ENCODE measurements around the gene SOCS4.
"Not testable (repeated sequence)": the region's sequence is repeated elsewhere in the genome, so short reads cannot be mapped to it uniquely, and the experiment has no call there.

The SOCS4 gene

GRCh38 chr14:55073856-55074255, 46.8 kb downstream of the SOCS4 start:
- peaks cover 61% of the 10 kb centered on the region for H3K4me1 ChIP-seq (ENCODE audit: low read length)

DNA sequence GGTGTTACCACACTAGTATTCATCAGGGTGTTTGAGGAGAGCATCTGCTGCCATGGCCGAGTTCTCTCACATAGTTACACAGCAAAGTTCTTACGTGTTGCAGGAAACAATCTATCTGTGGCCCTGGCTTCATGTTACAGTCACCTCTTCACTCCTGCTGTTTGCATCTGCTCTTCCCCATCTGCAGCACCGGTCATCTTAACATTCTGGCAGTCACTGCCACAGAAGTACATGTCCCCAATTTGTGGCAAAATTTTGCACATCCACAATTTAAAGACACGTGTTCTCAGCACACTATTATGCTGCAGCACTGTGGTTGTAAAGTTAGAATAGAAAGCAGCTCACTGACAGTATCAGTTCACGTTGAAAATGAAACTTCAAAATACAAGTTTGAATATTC, 47.6 kb downstream of the SOCS4 start:
- H3K4me1 ChIP-seq (ENCODE audit: low read length) = peaks cover 69% of the 10 kb centered on the region
- H3K4me3 ChIP-seq (ENCODE audit: low read length) = peak overlapping the region; percentile 54
- peak overlapping the region; percentile 90 for H3K27ac ChIP-seq (ENCODE audit: low read length)
- H3K9me3 ChIP-seq (ENCODE audit: insufficient read depth, low read length) = no peaks in the 10 kb centered on the region
- no peaks in the 10 kb centered on the region for H4K20me1 ChIP-seq (ENCODE audit: insufficient read depth, low read length)
- TF ChIP-seq EZH2phosphoT487 (IDR thresholded peaks at IDR 0.05; ENCODE audit: low read depth) (no peak), CTCF (IDR thresholded peaks at IDR 0.05; ENCODE audit: low read depth, low read length) (no peak)
- H3K36me3 ChIP-seq (replicated peaks; ENCODE audit: low read depth, low read length) = peaks cover 5% of the 10 kb centered on the region
- no peak overlapping the region for H2AFZ ChIP-seq (ENCODE audit: low read depth, low read length)
- H3K9ac ChIP-seq (ENCODE audit: low read length) = peak overlapping the region; percentile 53
- no peaks in the 10 kb centered on the region for H3K79me2 ChIP-seq (ENCODE audit: low read length)
- no peaks in the 10 kb centered on the region for H3K27me3 ChIP-seq (ENCODE audit: low read depth, low read length)
- peak overlapping the region; percentile 80 for H3K4me2 ChIP-seq (ENCODE audit: low read length)

More at GRCh38 chr14:55073856-55074255, 46.8 kb downstream of the SOCS4 start:
- peak overlapping the region; percentile 90 for H3K27ac ChIP-seq (ENCODE audit: low read length)
- no peaks in the 10 kb centered on the region for H3K27me3 ChIP-seq (ENCODE audit: low read depth, low read length)
- peak overlapping the region; percentile 80 for H3K4me2 ChIP-seq (ENCODE audit: low read length)
- peak overlapping the region; percentile 53 for H3K9ac ChIP-seq (ENCODE audit: low read length)
- H2AFZ ChIP-seq (ENCODE audit: low read depth, low read length) = no peak overlapping the region
- TF ChIP-seq CTCF (IDR thresholded peaks at IDR 0.05; ENCODE audit: low read depth, low read length) (no peak), EZH2phosphoT487 (IDR thresholded peaks at IDR 0.05; ENCODE audit: low read depth) (no peak)
- no peaks in the 10 kb centered on the region for H3K79me2 ChIP-seq (ENCODE audit: low read length)
- peaks cover 5% of the 10 kb centered on the region for H3K36me3 ChIP-seq (replicated peaks; ENCODE audit: low read depth, low read length)
- peak overlapping the region; percentile 54 for H3K4me3 ChIP-seq (ENCODE audit: low read length)
- H4K20me1 ChIP-seq (ENCODE audit: insufficient read depth, low read length) = no peaks in the 10 kb centered on the region
- H3K9me3 ChIP-seq (ENCODE audit: insufficient read depth, low read length) = no peaks in the 10 kb centered on the region

DNA sequence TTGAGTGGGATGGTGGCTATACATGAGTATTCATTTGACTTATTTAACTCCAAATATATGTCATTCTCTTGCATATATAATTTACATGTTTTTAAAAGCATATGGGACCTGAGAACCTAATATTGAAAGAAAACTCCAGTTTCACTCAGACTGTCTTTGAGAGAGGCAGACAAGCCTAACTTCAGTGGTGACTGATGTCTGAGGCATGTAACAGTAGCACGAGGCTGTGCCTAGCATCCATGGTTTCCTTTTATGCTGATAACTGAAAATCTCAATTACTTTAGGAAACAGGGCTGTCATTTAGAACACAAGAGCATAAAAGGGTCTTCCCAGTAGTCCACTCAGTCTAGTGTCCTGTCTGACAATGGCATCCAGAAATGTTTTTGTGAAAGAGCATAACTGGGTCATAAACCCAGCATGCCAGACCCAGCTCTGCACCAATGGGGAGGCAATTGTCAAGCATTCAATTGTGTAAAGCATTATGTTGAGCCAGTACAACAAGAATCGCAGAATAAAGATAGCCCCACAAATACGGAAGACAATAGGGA, 48.7 kb downstream of the SOCS4 start:
- H3K4me2 ChIP-seq (ENCODE audit: low read length) = peak overlapping the region; percentile 80
- H3K9me3 ChIP-seq (ENCODE audit: insufficient read depth, low read length) = no peaks in the 10 kb centered on the region
- H2AFZ ChIP-seq (ENCODE audit: low read depth, low read length) = no peak overlapping the region
- peaks cover 77% of the 10 kb centered on the region for H3K4me1 ChIP-seq (ENCODE audit: low read length)
- no peaks in the 10 kb centered on the region for H3K27me3 ChIP-seq (ENCODE audit: low read depth, low read length)
- peak overlapping the region; percentile 90 for H3K27ac ChIP-seq (ENCODE audit: low read length)
- peak overlapping the region; percentile 53 for H3K9ac ChIP-seq (ENCODE audit: low read length)
- H3K36me3 ChIP-seq (replicated peaks; ENCODE audit: low read depth, low read length) = no peaks in the 10 kb centered on the region
- TF ChIP-seq CTCF (IDR thresholded peaks at IDR 0.05; ENCODE audit: low read depth, low read length) (no peak), EZH2phosphoT487 (IDR thresholded peaks at IDR 0.05; ENCODE audit: low read depth) (no peak)
- H3K79me2 ChIP-seq (ENCODE audit: low read length) = no peaks in the 10 kb centered on the region
- peak overlapping the region; percentile 54; the same call in 1 of the 2 replicates for H3K4me3 ChIP-seq (ENCODE audit: low read length)
- no peaks in the 10 kb centered on the region for H4K20me1 ChIP-seq (ENCODE audit: insufficient read depth, low read length)

- Histone ChIP-seq H3K36me3 (replicated peaks; ENCODE audit: low read depth, low read length) (no peaks in the 10 kb centered on the region), H3K4me3 (ENCODE audit: low read length) (no peak overlapping the region), H3K4me2 (ENCODE audit: low read length) (no peak overlapping the region), H3K9me3 (ENCODE audit: insufficient read depth, low read length) (no peaks in the 10 kb centered on the region), H3K27ac (ENCODE audit: low read length) (no peak overlapping the region), H3K9ac (ENCODE audit: low read length) (no peak overlapping the region), H2AFZ (ENCODE audit: low read depth, low read length) (0 out of 2 replicates have a peak overlapping the region, but pooled peaks have one; percentile 6), H3K79me2 (ENCODE audit: low read length) (no peaks in the 10 kb centered on the region), H4K20me1 (ENCODE audit: insufficient read depth, low read length) (no peaks in the 10 kb centered on the region), H3K4me1 (ENCODE audit: low read length) (peaks cover 60% of the 10 kb centered on the region), H3K27me3 (ENCODE audit: low read depth, low read length) (no peaks in the 10 kb centered on the region)
- TF ChIP-seq EZH2phosphoT487 (IDR thresholded peaks at IDR 0.05; ENCODE audit: low read depth) = no peak
- no peak for TF ChIP-seq CTCF (IDR thresholded peaks at IDR 0.05; ENCODE audit: low read depth, low read length)
These were observed 50.4 kb downstream of the SOCS4 start for GRCh38 chr14:55077170-55078151.

GRCh38 chr14:55079961-55080360, 52.9 kb downstream of the SOCS4 start:
- not testable (repeated sequence) for H2AFZ ChIP-seq (ENCODE audit: low read depth, low read length); H3K9ac ChIP-seq (ENCODE audit: low read length); H3K27me3 ChIP-seq (ENCODE audit: low read depth, low read length); H3K36me3 ChIP-seq (replicated peaks; ENCODE audit: low read depth, low read length); H3K4me3 ChIP-seq (ENCODE audit: low read length); H3K27ac ChIP-seq (ENCODE audit: low read length); H3K9me3 ChIP-seq (ENCODE audit: insufficient read depth, low read length); H3K79me2 ChIP-seq (ENCODE audit: low read length); H4K20me1 ChIP-seq (ENCODE audit: insufficient read depth, low read length)
- Histone ChIP-seq H3K4me2 (ENCODE audit: low read length) (peak overlapping the region; percentile 6), H3K4me1 (ENCODE audit: low read length) (peaks cover 46% of the 10 kb centered on the region)

All from OCI-LY3 (cell line).